HL-60 (cell line): ENCODE data around the gene TTC27.

Source experiments
- DNase-seq, 2 experiments: peaks; one replicate each; pipeline ENCODE4 v3.0.0-alpha.2; 2010 to 2020; ENCODE audit warnings: low read depth in 1 of 2, low spot score in 1 of 2
- H3K27ac ChIP-seq: fragments of 250-450 bp; sonication (Bioruptor Pico); replicated peaks from 2 replicates; pipeline ENCODE4 v1.5.1; 2020; ENCODE audit warnings: mild to moderate bottlenecking, moderate library complexity
- H3K27me3 ChIP-seq: fragments of 250-450 bp; sonication (Bioruptor Pico); 2 replicates; pipeline ENCODE4 v1.5.1; 2021; ENCODE audit warnings: mild to moderate bottlenecking, moderate library complexity; ENCODE audit not compliant: insufficient read depth, poor library complexity, severe bottlenecking
- H3K4me3 ChIP-seq: replicated peaks from 2 replicates; pipeline ENCODE4 v1.5.1; 2011; ENCODE audit warnings: mild to moderate bottlenecking, control low read depth, low read length; ENCODE audit not compliant: insufficient read depth
- GABPA ChIP-seq: IDR thresholded peaks from 2 replicates; pipeline ENCODE4 v1.6.1; 2012; ENCODE audit warnings: low read depth
- POLR2AphosphoS5 ChIP-seq: IDR thresholded peaks from 2 replicates; pipeline ENCODE4 v1.6.1; 2012; ENCODE audit warnings: low read depth
- SPI1 ChIP-seq: IDR thresholded peaks from 2 replicates; pipeline ENCODE4 v1.6.1; 2012; ENCODE audit warnings: low read depth, mild to moderate bottlenecking, borderline replicate concordance
- TF ChIP-seq, protein P1 (sequence below): IDR thresholded peaks from one replicate; pipeline ENCODE4 v1.5.1; 2011; ENCODE audit warnings: low read length, control low read depth, inconsistent platforms; ENCODE audit not compliant: insufficient read depth
- TF ChIP-seq, protein P2 (sequence below): IDR thresholded peaks from 2 replicates; pipeline ENCODE4 v1.6.1; 2012; ENCODE audit warnings: low read depth; ENCODE audit not compliant: insufficient replicate concordance

TTC27 gene

DNA sequence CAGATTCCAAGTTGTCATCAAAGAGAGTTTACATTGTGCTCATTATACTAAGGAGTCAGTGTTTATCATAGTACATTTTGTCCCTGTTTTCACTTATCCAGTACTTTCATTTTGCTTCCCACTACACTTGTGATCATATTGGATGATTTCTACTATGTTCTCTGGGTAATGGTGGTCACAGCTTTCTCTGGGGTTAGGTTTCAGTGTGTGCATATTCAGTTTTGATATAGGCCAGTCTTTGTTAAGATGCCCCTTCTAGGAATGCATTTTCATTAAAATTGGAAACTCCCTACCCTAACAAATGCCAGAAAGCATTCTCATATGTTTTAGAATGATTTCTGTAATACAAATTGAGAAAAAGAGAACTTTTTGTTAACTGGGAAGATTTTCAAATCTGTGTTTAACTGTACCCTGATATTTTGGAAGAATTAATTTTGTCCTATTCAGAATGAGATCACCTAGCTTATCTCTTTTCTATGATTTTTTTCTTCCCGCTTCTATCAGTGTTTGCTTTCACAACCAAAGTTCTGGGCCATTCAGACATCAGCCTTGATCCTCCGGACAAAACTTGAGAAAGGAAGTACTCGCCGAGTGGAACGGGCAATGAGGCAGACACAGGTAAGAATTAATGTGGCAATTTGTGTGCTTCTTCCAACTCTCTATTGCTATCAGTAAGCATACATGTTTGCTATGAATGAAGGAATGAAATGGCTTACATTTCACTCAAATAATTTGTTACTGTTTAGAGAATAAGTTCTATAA is 74.6 kb downstream of the TTC27 start:
- Histone ChIP-seq H3K27ac (no peak overlapping the region; the same call in 1 of the 2 replicates), H3K4me3 (no peak overlapping the region), H3K27me3 (no peaks in the 10 kb centered on the region)
- DNase-seq: no peak
- TF ChIP-seq, protein P1, sequence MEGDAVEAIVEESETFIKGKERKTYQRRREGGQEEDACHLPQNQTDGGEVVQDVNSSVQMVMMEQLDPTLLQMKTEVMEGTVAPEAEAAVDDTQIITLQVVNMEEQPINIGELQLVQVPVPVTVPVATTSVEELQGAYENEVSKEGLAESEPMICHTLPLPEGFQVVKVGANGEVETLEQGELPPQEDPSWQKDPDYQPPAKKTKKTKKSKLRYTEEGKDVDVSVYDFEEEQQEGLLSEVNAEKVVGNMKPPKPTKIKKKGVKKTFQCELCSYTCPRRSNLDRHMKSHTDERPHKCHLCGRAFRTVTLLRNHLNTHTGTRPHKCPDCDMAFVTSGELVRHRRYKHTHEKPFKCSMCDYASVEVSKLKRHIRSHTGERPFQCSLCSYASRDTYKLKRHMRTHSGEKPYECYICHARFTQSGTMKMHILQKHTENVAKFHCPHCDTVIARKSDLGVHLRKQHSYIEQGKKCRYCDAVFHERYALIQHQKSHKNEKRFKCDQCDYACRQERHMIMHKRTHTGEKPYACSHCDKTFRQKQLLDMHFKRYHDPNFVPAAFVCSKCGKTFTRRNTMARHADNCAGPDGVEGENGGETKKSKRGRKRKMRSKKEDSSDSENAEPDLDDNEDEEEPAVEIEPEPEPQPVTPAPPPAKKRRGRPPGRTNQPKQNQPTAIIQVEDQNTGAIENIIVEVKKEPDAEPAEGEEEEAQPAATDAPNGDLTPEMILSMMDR: no peak
- TF ChIP-seq, protein P2, sequence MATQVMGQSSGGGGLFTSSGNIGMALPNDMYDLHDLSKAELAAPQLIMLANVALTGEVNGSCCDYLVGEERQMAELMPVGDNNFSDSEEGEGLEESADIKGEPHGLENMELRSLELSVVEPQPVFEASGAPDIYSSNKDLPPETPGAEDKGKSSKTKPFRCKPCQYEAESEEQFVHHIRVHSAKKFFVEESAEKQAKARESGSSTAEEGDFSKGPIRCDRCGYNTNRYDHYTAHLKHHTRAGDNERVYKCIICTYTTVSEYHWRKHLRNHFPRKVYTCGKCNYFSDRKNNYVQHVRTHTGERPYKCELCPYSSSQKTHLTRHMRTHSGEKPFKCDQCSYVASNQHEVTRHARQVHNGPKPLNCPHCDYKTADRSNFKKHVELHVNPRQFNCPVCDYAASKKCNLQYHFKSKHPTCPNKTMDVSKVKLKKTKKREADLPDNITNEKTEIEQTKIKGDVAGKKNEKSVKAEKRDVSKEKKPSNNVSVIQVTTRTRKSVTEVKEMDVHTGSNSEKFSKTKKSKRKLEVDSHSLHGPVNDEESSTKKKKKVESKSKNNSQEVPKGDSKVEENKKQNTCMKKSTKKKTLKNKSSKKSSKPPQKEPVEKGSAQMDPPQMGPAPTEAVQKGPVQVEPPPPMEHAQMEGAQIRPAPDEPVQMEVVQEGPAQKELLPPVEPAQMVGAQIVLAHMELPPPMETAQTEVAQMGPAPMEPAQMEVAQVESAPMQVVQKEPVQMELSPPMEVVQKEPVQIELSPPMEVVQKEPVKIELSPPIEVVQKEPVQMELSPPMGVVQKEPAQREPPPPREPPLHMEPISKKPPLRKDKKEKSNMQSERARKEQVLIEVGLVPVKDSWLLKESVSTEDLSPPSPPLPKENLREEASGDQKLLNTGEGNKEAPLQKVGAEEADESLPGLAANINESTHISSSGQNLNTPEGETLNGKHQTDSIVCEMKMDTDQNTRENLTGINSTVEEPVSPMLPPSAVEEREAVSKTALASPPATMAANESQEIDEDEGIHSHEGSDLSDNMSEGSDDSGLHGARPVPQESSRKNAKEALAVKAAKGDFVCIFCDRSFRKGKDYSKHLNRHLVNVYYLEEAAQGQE: no peak
- no peak for TF ChIP-seq GABPA
- TF ChIP-seq SPI1: no peak
- TF ChIP-seq POLR2AphosphoS5: no peak

DNA sequence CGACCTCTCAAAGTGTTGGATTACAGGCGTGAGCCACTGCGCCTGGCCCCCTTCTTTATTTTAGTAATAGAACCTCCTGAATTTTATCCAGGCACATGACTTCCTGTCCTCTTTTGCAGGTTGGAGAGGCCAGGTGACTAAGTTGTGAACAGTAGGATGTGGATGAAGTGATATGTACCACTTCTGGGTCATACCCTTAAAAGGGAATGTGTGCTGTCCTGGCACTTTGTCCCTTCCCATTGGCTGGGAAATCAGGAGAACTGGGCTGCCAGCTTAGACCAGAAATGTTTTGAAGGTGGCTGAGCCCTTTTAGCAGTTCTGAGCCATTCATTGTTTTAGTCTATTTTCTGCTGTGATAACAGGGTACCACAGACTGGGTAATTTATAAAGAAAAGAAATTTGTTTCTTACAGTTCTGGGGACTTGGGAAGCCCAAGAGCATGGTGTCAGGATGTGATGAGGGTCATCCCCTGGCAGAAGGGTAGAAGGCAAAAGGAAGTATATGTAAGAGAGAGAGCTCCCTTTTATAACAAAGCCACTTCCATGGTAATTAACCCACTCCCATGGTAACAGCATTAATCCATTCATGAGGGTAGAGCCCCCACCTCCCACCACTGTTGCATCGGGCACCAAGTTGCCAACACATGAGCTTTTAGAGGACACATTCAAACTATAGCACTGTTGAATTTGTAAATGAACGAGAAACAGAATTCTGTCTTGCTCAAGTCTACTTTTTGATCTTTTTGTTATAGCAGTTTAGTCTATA is 79.1 kb downstream of the TTC27 start:
- DNase-seq: no peak
- H3K27me3 ChIP-seq: no peaks in the 10 kb centered on the region
- no peak overlapping the region for H3K4me3 ChIP-seq
- H3K27ac ChIP-seq: no peak overlapping the region
- TF ChIP-seq, protein P2: no peak
- TF ChIP-seq GABPA (no peak), POLR2AphosphoS5 (no peak), SPI1 (no peak)
- TF ChIP-seq, protein P1: no peak

- Histone ChIP-seq H3K27me3 (no peaks in the 10 kb centered on the region), H3K4me3 (no peak overlapping the region), H3K27ac (no peak overlapping the region)
- no peak for TF ChIP-seq SPI1
- no peak for TF ChIP-seq GABPA
- TF ChIP-seq, protein P1: no peak
- TF ChIP-seq, protein P2: no peak
- TF ChIP-seq POLR2AphosphoS5: no peak
- no peak for DNase-seq
These were observed 83.4 kb downstream of the TTC27 start for GRCh38 chr2:32711219-32711618.
